Keratinocyte (primary cell): ENCODE data around the gene SND1.

ENCODE experiments used
- CTCF ChIP-seq, 3 experiments: IDR thresholded peaks in 1 of 3; conservative IDR thresholded peaks in 1 of 3; optimal IDR thresholded peaks in 1 of 3; 2 replicates in 2 of 3; 3 replicates in 1 of 3; pipeline versions ENCODE3 to v1.5.1; 2011; ENCODE audit warnings: low read length in 3 of 3, mild to moderate bottlenecking in 3 of 3, moderate library complexity in 2 of 3, control low read depth in 1 of 3, inconsistent platforms in 1 of 3; ENCODE audit not compliant: insufficient read depth in 2 of 3; ENCODE audit errors: extremely low read depth in 1 of 3
- EZH2 ChIP-seq: IDR thresholded peaks from one replicate; pipeline ENCODE4 v1.6.1; 2012; ENCODE audit warnings: inconsistent platforms, mild to moderate bottlenecking, low read length, moderate library complexity

GRCh38 chr7:127657500-127657899 is 5.5 kb downstream of the SND1 start:
- TF ChIP-seq CTCF (optimal IDR thresholded peaks at IDR 0.05 in 1 of 3, IDR thresholded peaks at IDR 0.05 in 1 of 3, conservative IDR thresholded peaks at IDR 0.05 in 1 of 3; ENCODE audit: extremely low read depth in 1 of 3, insufficient read depth in 2 of 3, low read length in 3 of 3) = no peak
- TF ChIP-seq EZH2 = no peak
